Measurements from ENCODE around the gene TTC28.

GRCh38 chr22:27985323-27986275 is 694.0 kb downstream of the TTC28 start:
- TF ChIP-seq, protein P1, sequence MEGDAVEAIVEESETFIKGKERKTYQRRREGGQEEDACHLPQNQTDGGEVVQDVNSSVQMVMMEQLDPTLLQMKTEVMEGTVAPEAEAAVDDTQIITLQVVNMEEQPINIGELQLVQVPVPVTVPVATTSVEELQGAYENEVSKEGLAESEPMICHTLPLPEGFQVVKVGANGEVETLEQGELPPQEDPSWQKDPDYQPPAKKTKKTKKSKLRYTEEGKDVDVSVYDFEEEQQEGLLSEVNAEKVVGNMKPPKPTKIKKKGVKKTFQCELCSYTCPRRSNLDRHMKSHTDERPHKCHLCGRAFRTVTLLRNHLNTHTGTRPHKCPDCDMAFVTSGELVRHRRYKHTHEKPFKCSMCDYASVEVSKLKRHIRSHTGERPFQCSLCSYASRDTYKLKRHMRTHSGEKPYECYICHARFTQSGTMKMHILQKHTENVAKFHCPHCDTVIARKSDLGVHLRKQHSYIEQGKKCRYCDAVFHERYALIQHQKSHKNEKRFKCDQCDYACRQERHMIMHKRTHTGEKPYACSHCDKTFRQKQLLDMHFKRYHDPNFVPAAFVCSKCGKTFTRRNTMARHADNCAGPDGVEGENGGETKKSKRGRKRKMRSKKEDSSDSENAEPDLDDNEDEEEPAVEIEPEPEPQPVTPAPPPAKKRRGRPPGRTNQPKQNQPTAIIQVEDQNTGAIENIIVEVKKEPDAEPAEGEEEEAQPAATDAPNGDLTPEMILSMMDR (IDR thresholded peaks at IDR 0.05) = no peak
- no peak for TF ChIP-seq POLR2A (IDR thresholded peaks at IDR 0.05)
- no peak for TF ChIP-seq POLR2AphosphoS5 (IDR thresholded peaks at IDR 0.05)

Data from gastroesophageal sphincter (tissue), 3 donors.